Measurements from ENCODE around the gene SH3PXD2A.
A peak's percentile ranks its signal among the peaks of the same experiment; 100 is the strongest.

SH3PXD2A gene

GRCh38 chr10:103720328-103720963 is 134.9 kb downstream of the SH3PXD2A start:
- Mint-ChIP-seq H3K4me1 (peaks cover 7% of the 10 kb centered on the region), H3K4me3 (no peak overlapping the region), H3K27ac (no peak overlapping the region), H3K36me3 (no peaks in the 10 kb centered on the region), H3K9me3 (no peaks in the 10 kb centered on the region), H3K27me3 (no peaks in the 10 kb centered on the region)

GRCh38 chr10:103719036-103719435 is 136.3 kb downstream of the SH3PXD2A start:
- Mint-ChIP-seq H3K36me3 (no peaks in the 10 kb centered on the region), H3K9me3 (no peaks in the 10 kb centered on the region), H3K27ac (no peak overlapping the region), H3K27me3 (no peaks in the 10 kb centered on the region), H3K4me1 (peaks cover 7% of the 10 kb centered on the region), H3K4me3 (no peak overlapping the region)

GRCh38 chr10:103718247-103718620 is 137.1 kb downstream of the SH3PXD2A start:
- H3K27ac Mint-ChIP-seq = no peak overlapping the region
- H3K4me3 Mint-ChIP-seq = no peak overlapping the region
- H3K4me1 Mint-ChIP-seq = peaks cover 7% of the 10 kb centered on the region
- no peaks in the 10 kb centered on the region for H3K27me3 Mint-ChIP-seq
- no peaks in the 10 kb centered on the region for H3K9me3 Mint-ChIP-seq
- no peaks in the 10 kb centered on the region for H3K36me3 Mint-ChIP-seq

- H3K4me1 Mint-ChIP-seq = peaks cover 7% of the 10 kb centered on the region
- H3K27ac Mint-ChIP-seq = no peak overlapping the region
- H3K4me3 Mint-ChIP-seq = no peak overlapping the region
- H3K36me3 Mint-ChIP-seq = no peaks in the 10 kb centered on the region
- no peaks in the 10 kb centered on the region for H3K27me3 Mint-ChIP-seq
- no peaks in the 10 kb centered on the region for H3K9me3 Mint-ChIP-seq
Observed at GRCh38 chr10:103717341-103718246, 137.8 kb downstream of the SH3PXD2A start.

- Mint-ChIP-seq H3K27me3 (no peaks in the 10 kb centered on the region), H3K4me3 (no peak overlapping the region), H3K9me3 (no peaks in the 10 kb centered on the region), H3K27ac (no peak overlapping the region), H3K36me3 (no peaks in the 10 kb centered on the region), H3K4me1 (peaks cover 7% of the 10 kb centered on the region)
Observed at GRCh38 chr10:103716206-103717160, 138.9 kb downstream of the SH3PXD2A start.

- Mint-ChIP-seq H3K4me3 (no peak overlapping the region), H3K4me1 (peaks cover 7% of the 10 kb centered on the region), H3K36me3 (no peaks in the 10 kb centered on the region)
Observed at GRCh38 chr10:103715430-103715829, 139.9 kb downstream of the SH3PXD2A start.

GRCh38 chr10:103714232-103714891 is 141.0 kb downstream of the SH3PXD2A start:
- H3K9me3 Mint-ChIP-seq = no peaks in the 10 kb centered on the region
- no peaks in the 10 kb centered on the region for H3K36me3 Mint-ChIP-seq
- H3K27ac Mint-ChIP-seq = no peak overlapping the region
- no peaks in the 10 kb centered on the region for H3K27me3 Mint-ChIP-seq
- peaks cover 7% of the 10 kb centered on the region for H3K4me1 Mint-ChIP-seq
- no peak overlapping the region for H3K4me3 Mint-ChIP-seq

More at GRCh38 chr10:103715430-103715829, 139.9 kb downstream of the SH3PXD2A start:
- Mint-ChIP-seq H3K9me3 (no peaks in the 10 kb centered on the region), H3K27ac (no peak overlapping the region), H3K27me3 (no peaks in the 10 kb centered on the region)

- Mint-ChIP-seq H3K4me1 (peaks cover under 1% of the 10 kb centered on the region), H3K27ac (no peak overlapping the region), H3K9me3 (no peaks in the 10 kb centered on the region), H3K36me3 (no peaks in the 10 kb centered on the region), H3K4me3 (no peak overlapping the region), H3K27me3 (no peaks in the 10 kb centered on the region)
Observed at GRCh38 chr10:103713676-103714075, 141.7 kb downstream of the SH3PXD2A start.

- Mint-ChIP-seq H3K36me3 (no peaks in the 10 kb centered on the region), H3K27ac (no peak overlapping the region), H3K4me3 (no peak overlapping the region), H3K4me1 (no peaks in the 10 kb centered on the region), H3K27me3 (no peaks in the 10 kb centered on the region), H3K9me3 (no peaks in the 10 kb centered on the region)
Observed at GRCh38 chr10:103712898-103713498, 142.4 kb downstream of the SH3PXD2A start.

- H3K9me3 Mint-ChIP-seq = no peaks in the 10 kb centered on the region
- H3K4me1 Mint-ChIP-seq = no peaks in the 10 kb centered on the region
- H3K4me3 Mint-ChIP-seq = no peak overlapping the region
- no peaks in the 10 kb centered on the region for H3K36me3 Mint-ChIP-seq
- H3K27me3 Mint-ChIP-seq = no peaks in the 10 kb centered on the region
- no peak overlapping the region for H3K27ac Mint-ChIP-seq
Observed at GRCh38 chr10:103712146-103712545, 143.2 kb downstream of the SH3PXD2A start.

GRCh38 chr10:103711351-103711994 is 143.9 kb downstream of the SH3PXD2A start:
- Mint-ChIP-seq H3K27me3 (no peaks in the 10 kb centered on the region), H3K9me3 (no peaks in the 10 kb centered on the region), H3K27ac (peak overlapping the region; percentile 30), H3K36me3 (no peaks in the 10 kb centered on the region), H3K4me3 (no peak overlapping the region), H3K4me1 (no peaks in the 10 kb centered on the region)

- H3K27ac Mint-ChIP-seq = no peak overlapping the region
- no peak overlapping the region for H3K4me3 Mint-ChIP-seq
- H3K27me3 Mint-ChIP-seq = no peaks in the 10 kb centered on the region
- H3K9me3 Mint-ChIP-seq = no peaks in the 10 kb centered on the region
- H3K36me3 Mint-ChIP-seq = no peaks in the 10 kb centered on the region
- no peaks in the 10 kb centered on the region for H3K4me1 Mint-ChIP-seq
Observed at GRCh38 chr10:103710490-103710889, 144.9 kb downstream of the SH3PXD2A start.

GRCh38 chr10:103709341-103709920 is 145.9 kb downstream of the SH3PXD2A start:
- Mint-ChIP-seq H3K4me1 (no peaks in the 10 kb centered on the region), H3K27ac (no peak overlapping the region), H3K9me3 (no peaks in the 10 kb centered on the region), H3K27me3 (no peaks in the 10 kb centered on the region), H3K36me3 (no peaks in the 10 kb centered on the region), H3K4me3 (no peak overlapping the region)

- Mint-ChIP-seq H3K9me3 (no peaks in the 10 kb centered on the region), H3K36me3 (no peaks in the 10 kb centered on the region), H3K27ac (no peak overlapping the region), H3K4me1 (no peaks in the 10 kb centered on the region), H3K27me3 (no peaks in the 10 kb centered on the region), H3K4me3 (no peak overlapping the region)
Observed at GRCh38 chr10:103708627-103709288, 146.6 kb downstream of the SH3PXD2A start.

Measured in activated naive CD4-positive, alpha-beta T cell treated with anti-CD3 and anti-CD28 coated beads, Interleukin-2, amount 50 U/mL, for 24 hours (primary cell).